Nephron (organoid): Measurements from ENCODE around the gene WRNIP1.

ENCODE experiments used
- H3K27ac Mint-ChIP-seq, 3 experiments: 2 replicates each; pipeline ENCODE4 v1.8.0; 2020; ENCODE audit warnings: mixed read lengths in 3 of 3, mild to moderate bottlenecking in 2 of 3, moderate library complexity in 1 of 3
- H3K27me3 Mint-ChIP-seq: 2 replicates; pipeline ENCODE4 v1.8.0; 2021; ENCODE audit warnings: low read depth, mild to moderate bottlenecking, moderate library complexity, mixed read lengths
- H3K36me3 Mint-ChIP-seq: 2 replicates; pipeline ENCODE4 v1.8.0; 2020; ENCODE audit warnings: low read depth, mixed read lengths
- H3K4me1 Mint-ChIP-seq: 2 replicates; pipeline ENCODE4 v1.8.0; 2020; ENCODE audit warnings: mixed read lengths
- H3K4me3 Mint-ChIP-seq, 3 experiments: 2 replicates each; pipeline ENCODE4 v1.8.0; 2020; ENCODE audit warnings: mild to moderate bottlenecking in 3 of 3, mixed read lengths in 3 of 3, moderate library complexity in 2 of 3
- H3K9me3 Mint-ChIP-seq: 2 replicates; pipeline ENCODE4 v1.8.0; 2020; ENCODE audit warnings: mixed read lengths
- CTCF ChIP-seq, 3 experiments: fragments of 200-600 bp; sonication (generic); IDR thresholded peaks; one replicate each; pipeline ENCODE4 v1.5.0; 2021; ENCODE audit warnings: antibody characterized with exemption in 3 of 3; ENCODE audit not compliant: unreplicated experiment in 3 of 3

WRNIP1 gene

GRCh38 chr6:2721219-2721618, 44.0 kb upstream of the WRNIP1 start:
- Mint-ChIP-seq H3K4me1 (peaks cover 4% of the 10 kb centered on the region), H3K27me3 (no peaks in the 10 kb centered on the region), H3K4me3 (no peak overlapping the region), H3K9me3 (peaks cover 18% of the 10 kb centered on the region), H3K36me3 (peaks cover 16% of the 10 kb centered on the region), H3K27ac (no peak overlapping the region)
- TF ChIP-seq CTCF (IDR thresholded peaks at IDR 0.05; ENCODE audit: unreplicated experiment in 3 of 3): no peak

GRCh38 chr6:2725364-2725988, 39.7 kb upstream of the WRNIP1 start:
- H3K4me1 Mint-ChIP-seq: peaks cover 22% of the 10 kb centered on the region

GRCh38 chr6:2725999-2726567, 39.1 kb upstream of the WRNIP1 start:
- H3K27ac Mint-ChIP-seq: peak overlapping the region in 1 of 3 experiments; percentile 43
- H3K4me3 Mint-ChIP-seq: no peak overlapping the region
- H3K4me1 Mint-ChIP-seq: peaks cover 27% of the 10 kb centered on the region
- TF ChIP-seq CTCF (IDR thresholded peaks at IDR 0.05; ENCODE audit: unreplicated experiment in 3 of 3): no peak
- peaks cover 12% of the 10 kb centered on the region for H3K36me3 Mint-ChIP-seq
- peaks cover 11% of the 10 kb centered on the region for H3K9me3 Mint-ChIP-seq
- H3K27me3 Mint-ChIP-seq: peaks cover 5% of the 10 kb centered on the region

More at GRCh38 chr6:2725364-2725988, 39.7 kb upstream of the WRNIP1 start:
- peaks cover 13% of the 10 kb centered on the region for H3K9me3 Mint-ChIP-seq
- H3K4me3 Mint-ChIP-seq: no peak overlapping the region
- TF ChIP-seq CTCF (IDR thresholded peaks at IDR 0.05; ENCODE audit: unreplicated experiment in 3 of 3): no peak
- no peak overlapping the region for H3K27ac Mint-ChIP-seq
- H3K36me3 Mint-ChIP-seq: peaks cover 15% of the 10 kb centered on the region
- H3K27me3 Mint-ChIP-seq: peaks cover 5% of the 10 kb centered on the region

GRCh38 chr6:2729921-2730320, 35.3 kb upstream of the WRNIP1 start:
- H3K36me3 Mint-ChIP-seq: no peaks in the 10 kb centered on the region
- peaks cover 5% of the 10 kb centered on the region for H3K27me3 Mint-ChIP-seq
- no peak for TF ChIP-seq CTCF (IDR thresholded peaks at IDR 0.05; ENCODE audit: unreplicated experiment in 3 of 3)
- H3K4me1 Mint-ChIP-seq: peaks cover 50% of the 10 kb centered on the region
- peak overlapping the region in 2 of 3 experiments; percentile 23 to 50 for H3K27ac Mint-ChIP-seq
- H3K4me3 Mint-ChIP-seq: no peak overlapping the region
- no peaks in the 10 kb centered on the region for H3K9me3 Mint-ChIP-seq

GRCh38 chr6:2730353-2731107, 34.7 kb upstream of the WRNIP1 start:
- Mint-ChIP-seq H3K4me1 (peaks cover 50% of the 10 kb centered on the region), H3K27ac (peak overlapping the region in 2 of 3 experiments; percentile 4 to 50), H3K9me3 (no peaks in the 10 kb centered on the region), H3K4me3 (no peak overlapping the region), H3K27me3 (peaks cover 5% of the 10 kb centered on the region), H3K36me3 (no peaks in the 10 kb centered on the region)
- no peak for TF ChIP-seq CTCF (IDR thresholded peaks at IDR 0.05; ENCODE audit: unreplicated experiment in 3 of 3)
